Stimulated activated CD4-positive, alpha-beta T cell treated with anti-CD3 and anti-CD28 coated beads, TNF-alpha, amount 100 ng/mL, for 4 hours (primary cell): ENCODE data around the gene CDH9.

Source experiments
- DNase-seq, 3 experiments: peaks; one replicate each; pipeline ENCODE4 v3.0.0-alpha.2; 2020; ENCODE audit warnings: low read depth in 3 of 3

Gene CDH9

GRCh38 chr5:27038476-27038875 is at the start of gene CDH9:
CDH9 (minus strand) TSS chr5:27038586; CDS start chr5:26988333, 50,253 bp downstream.
- DNase-seq = no peak

DNA sequence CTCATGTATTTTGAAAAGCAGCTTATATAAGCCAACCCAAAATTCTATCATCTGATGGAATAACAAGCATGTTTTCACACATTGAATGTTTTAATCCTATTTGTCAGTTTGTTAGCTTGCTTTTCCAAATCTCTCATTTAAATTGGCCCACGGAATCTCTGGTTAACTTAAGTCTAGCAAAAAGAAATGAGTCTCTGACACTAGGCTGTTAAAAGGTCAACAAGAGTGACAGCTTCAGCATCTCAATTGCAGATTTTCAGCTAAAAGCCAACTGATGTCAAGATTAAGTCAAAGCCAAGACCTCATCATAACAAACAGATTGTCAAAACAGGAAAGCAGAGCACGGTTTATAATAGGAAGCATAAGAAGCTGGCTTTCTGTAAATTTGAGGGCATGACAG is 49.4 kb upstream of the CDH9 start:
- DNase-seq = no peak

DNA sequence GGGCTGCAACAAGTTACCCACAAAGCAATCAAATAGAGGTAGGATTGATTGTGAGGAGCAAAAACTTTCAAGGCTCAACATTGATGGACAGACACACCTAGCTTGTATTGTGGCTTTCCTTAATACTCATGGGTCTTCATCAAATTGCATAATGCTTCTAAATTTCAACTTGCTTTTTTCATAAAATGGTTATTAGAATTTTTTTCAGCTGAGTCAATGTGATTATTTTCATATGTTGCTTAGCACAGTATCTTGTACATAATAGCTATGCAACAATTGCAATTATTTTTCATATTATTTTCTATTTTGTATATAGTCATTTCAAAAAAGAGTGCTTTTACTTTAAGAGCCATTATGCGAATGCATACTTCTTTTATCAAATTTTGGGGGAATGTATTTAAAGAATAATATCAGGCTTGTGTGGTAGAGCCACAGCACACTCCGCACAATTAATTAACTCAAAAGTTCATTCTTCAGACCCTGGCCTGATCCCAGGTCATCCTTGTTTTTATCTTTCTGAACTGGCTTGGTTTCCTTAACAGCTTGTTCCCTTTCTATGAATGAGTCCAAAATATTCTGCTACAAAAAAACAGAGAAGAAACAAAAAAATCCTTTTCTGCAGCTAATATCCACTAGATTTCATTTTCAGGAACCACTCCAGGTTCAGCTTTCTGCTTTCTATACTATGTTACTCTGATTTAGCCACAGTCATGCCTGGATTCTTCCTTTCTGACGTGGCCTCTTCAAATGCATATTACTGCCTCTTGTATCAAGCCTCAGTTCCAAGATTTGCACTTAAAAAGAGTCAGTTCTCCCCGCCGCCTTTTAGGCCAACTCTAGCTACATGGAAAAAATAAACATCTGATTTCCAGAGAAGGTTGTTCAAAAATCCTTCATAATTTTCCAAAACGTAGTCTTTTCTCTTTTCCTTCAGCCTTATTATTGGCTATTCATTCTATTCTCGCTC is 45.3 kb upstream of the CDH9 start:
- DNase-seq = no peak

- DNase-seq = no peak
Measured at GRCh38 chr5:27080147-27080546, 41.8 kb upstream of the CDH9 start.

DNA sequence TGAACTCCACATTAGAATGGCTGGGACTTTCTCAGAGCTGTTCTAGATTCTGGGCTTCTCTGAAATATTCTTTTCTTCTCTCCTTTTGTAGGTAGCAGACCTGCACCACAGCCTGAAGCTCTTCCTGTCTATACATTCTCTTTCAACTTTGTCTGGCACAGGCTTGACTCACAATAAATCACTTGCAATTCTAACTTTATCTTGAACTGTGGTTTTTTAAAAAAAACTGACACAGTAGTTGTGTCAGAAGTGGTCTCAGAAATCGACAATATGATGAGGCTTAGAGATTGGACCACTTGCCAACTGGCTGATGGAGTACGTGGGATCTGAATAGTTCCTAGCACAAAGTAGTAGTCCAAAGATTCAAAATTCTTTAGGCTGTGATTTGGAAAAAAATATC is 24.1 kb upstream of the CDH9 start:
- DNase-seq = no peak

GRCh38 chr5:27048510-27048909 is 10.1 kb upstream of the CDH9 start:
- DNase-seq = no peak

- no peak for DNase-seq
Measured at GRCh38 chr5:27041372-27041771, 3.0 kb upstream of the CDH9 start.

DNA sequence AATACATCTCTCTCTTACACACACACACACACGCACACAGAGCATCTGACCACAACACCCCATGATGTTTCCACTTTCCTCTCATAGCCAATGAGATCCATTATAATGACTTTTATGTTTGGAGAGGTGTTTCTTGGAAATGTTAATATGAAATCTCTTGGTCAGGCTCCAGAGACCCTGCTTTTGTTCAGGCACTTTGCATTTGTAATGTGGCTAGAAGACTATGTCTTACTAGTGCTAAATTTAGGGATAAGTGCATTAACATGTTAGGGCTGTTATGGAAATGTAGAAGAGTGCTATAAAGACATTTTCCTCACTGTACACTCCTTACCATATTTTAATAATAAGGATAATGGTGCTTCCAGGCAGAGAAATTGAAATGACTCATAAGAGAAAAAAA is 3.8 kb downstream of the CDH9 start:
- DNase-seq = no peak

DNA sequence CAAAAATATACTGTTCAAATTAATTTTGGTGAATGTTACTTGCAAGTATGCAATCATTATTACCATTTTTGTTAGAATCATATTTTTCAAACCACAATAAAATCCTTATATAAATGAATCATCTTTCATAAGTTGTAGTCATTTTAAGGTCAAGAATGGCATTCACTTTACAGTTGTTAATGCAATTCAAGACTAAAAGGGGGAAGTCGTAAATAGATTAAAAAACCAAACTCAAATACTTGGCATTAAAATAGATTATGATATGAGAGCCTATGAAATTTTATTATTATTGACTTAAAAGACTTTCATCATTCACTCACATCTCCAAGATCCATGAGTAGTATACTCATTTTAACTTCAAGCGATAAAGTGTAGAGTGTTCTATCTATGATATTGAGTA is 11.6 kb downstream of the CDH9 start:
- no peak for DNase-seq

DNA sequence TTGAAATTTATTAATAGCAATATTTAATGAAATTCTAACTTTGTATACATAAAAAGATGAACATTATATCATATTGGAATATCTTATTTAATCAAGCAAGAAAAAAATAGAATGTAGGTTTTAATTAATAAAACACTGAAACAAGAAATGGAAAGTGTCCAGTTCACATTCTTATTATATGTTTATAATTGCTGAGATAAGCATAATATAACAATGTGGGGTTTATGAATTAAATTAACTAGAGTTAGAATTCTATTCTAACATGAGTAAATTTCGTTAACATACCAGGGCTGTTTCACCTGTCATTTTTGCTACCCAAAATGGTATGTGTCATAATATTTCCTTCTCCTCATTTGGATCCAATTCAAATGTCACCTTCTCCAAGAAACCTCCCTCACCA is 12.3 kb downstream of the CDH9 start:
- no peak for DNase-seq

- DNase-seq = no peak
Measured at GRCh38 chr5:27021471-27021870, 16.9 kb downstream of the CDH9 start.

DNA sequence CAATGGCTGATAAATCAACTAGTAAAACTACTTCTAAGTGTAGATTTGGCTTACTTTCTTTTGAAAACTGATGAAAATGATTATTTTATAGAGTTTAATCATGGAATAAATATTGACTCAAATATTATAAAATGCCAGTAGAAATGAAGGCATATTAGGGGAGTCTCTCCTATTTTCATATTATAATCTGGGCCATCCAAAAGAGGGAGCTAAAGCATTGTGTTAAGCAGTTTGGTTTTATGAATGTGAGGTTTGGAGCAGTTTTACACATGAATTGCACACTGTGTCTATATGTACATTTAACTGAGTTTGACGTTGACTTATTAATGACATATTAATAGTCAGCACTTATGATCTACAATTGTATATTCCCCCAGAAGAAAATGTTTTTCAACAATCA is 17.4 kb downstream of the CDH9 start:
- DNase-seq = no peak

GRCh38 chr5:27015758-27016157 is 22.6 kb downstream of the CDH9 start:
- no peak for DNase-seq

- no peak for DNase-seq
Measured at GRCh38 chr5:27011274-27011673, 27.1 kb downstream of the CDH9 start.

- DNase-seq = no peak
Measured at GRCh38 chr5:27010646-27011045, 27.7 kb downstream of the CDH9 start.

DNA sequence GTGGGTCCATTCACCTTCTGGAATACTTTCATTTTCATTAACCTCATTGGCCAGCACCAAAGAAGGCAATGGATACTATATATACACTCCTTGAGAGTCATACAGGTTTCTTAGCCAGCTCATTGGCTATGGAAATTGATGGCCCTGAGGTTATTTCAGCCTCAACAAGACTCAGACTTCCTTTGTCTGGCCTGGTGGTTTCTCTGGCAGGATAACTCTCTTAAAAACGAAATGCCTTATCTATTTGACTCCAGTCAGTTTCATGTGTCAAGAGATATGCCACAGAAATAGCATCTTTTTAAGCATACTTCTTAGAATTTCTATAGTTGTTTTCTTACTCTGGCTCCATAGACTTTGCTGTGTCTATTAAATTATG is 28.9 kb downstream of the CDH9 start:
- DNase-seq = no peak

- DNase-seq = no peak
Measured at GRCh38 chr5:27008604-27009539, 29.5 kb downstream of the CDH9 start.

DNA sequence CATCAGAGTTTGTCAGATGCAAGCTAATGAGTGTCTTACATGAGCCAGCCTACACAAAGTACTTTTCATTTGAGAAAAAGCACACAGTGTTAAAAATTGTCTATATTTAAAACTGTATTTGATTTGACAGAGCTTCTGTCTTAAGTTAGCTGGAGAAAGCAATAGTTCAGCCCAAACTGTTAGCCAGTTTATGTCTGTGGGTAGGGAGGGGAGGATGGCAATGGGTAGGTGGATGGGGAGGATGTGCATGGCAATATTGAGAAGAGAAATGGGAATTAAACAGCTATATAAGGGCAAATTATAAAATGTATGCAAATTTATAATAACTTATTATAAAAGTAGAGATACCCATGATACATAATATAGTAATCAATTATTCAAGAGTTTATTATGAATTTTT is 31.3 kb downstream of the CDH9 start:
- DNase-seq = no peak

- no peak for DNase-seq
Measured at GRCh38 chr5:26986985-26987384, 51.4 kb downstream of the CDH9 start.

GRCh38 chr5:26981750-26982149 is 56.6 kb downstream of the CDH9 start:
- no peak for DNase-seq

GRCh38 chr5:26959290-26959689 is 79.1 kb downstream of the CDH9 start:
- no peak for DNase-seq

DNA sequence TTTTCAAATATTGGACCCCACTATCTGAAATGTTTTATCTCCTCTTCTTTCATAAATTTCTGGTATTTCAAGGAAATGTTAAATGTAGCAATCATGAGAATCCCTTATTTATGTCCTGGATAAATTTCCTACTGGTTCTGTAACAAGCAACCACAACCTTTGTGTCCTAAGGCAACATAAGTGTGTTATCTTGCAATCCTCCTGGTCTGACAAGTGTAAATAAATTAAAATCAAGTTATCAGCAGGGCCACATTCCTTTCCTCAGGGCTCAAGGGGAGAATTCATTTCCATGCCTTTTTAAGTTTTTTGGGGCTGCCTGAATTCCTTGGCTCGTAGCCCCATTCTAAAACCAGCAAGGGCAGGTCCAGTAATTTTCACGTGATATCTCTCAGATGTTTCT is 83.2 kb downstream of the CDH9 start:
- DNase-seq = no peak

- no peak for DNase-seq
Measured at GRCh38 chr5:26948921-26949320, 89.5 kb downstream of the CDH9 start.
